HEK293 (cell line): Measurements from ENCODE around the gene FAM228B.

Experiments used
- CTCF ChIA-PET: fragments of 350-600 bp; formaldehyde crosslinking; extraction: SDS; loops from one replicate; lab custom pipeline; 2021; ENCODE audit warnings: antibody characterized with exemption; lab: Yijun Ruan, JAX
- POLR2A ChIA-PET: fragments of 300-600 bp; formaldehyde crosslinking; extraction: SDS; loops from one replicate; lab custom pipeline; 2020; ENCODE audit warnings: antibody characterized with exemption, inconsistent platforms; lab: Yijun Ruan, JAX
- H3K27ac ChIP-seq: fragments of 200-500 bp; sonication (Bioruptor generic); 2 replicates; pipeline ENCODE4 v1.5.1; 2014; ENCODE audit warnings: low read depth, low read length, control low read depth, inconsistent platforms; ENCODE audit errors: extremely low read depth
- H3K36me3 ChIP-seq, 2 experiments: fragments of 200-500 bp in 1 of 2; sonication (Bioruptor generic) in 1 of 2; 1 replicate in 1 of 2; 2 replicates in 1 of 2; pipeline ENCODE4 v1.5.1; 2014 to 2017; ENCODE audit warnings: inconsistent platforms in 2 of 2, low read length in 2 of 2; ENCODE audit not compliant: control insufficient read depth in 2 of 2, insufficient read depth in 1 of 2
- H3K4me1 ChIP-seq: fragments of 200-500 bp; sonication (Bioruptor generic); 2 replicates; pipeline ENCODE4 v1.5.1; 2014; ENCODE audit warnings: mild to moderate bottlenecking, low read length, inconsistent platforms; ENCODE audit not compliant: control insufficient read depth, insufficient read depth
- H3K4me3 ChIP-seq: 2 replicates; pipeline ENCODE4 v1.5.1; 2011; ENCODE audit warnings: low read depth, mild to moderate bottlenecking, control low read depth, low read length, moderate library complexity
- H3K9me3 ChIP-seq: fragments of 200-500 bp; sonication (Bioruptor generic); 2 replicates; pipeline ENCODE4 v1.5.1; 2014; ENCODE audit warnings: low read depth, low read length, inconsistent platforms; ENCODE audit not compliant: control insufficient read depth, insufficient read depth
- BCL6B ChIP-seq: fragments of 450-650 bp; formaldehyde crosslinking; IDR thresholded peaks from 2 replicates; pipeline ENCODE4 v1.5.1; 2017; ENCODE audit warnings: missing biosample characterization, missing genetic modification characterization
- CTCF ChIP-seq: fragments of 450-650 bp; formaldehyde crosslinking; IDR thresholded peaks from 2 replicates; pipeline ENCODE4 v1.5.1; 2016; ENCODE audit warnings: missing biosample characterization, missing genetic modification characterization
- GLI2 ChIP-seq: fragments of 450-650 bp; formaldehyde crosslinking; IDR thresholded peaks from 2 replicates; pipeline ENCODE4; 2017; ENCODE audit warnings: missing biosample characterization, missing genetic modification characterization, low read depth, borderline replicate concordance
- GLI4 ChIP-seq: fragments of 450-650 bp; formaldehyde crosslinking; IDR thresholded peaks from 2 replicates; pipeline ENCODE4 v1.5.1; 2016; ENCODE audit warnings: missing biosample characterization, missing genetic modification characterization
- GLIS2 ChIP-seq: fragments of 450-650 bp; formaldehyde crosslinking; IDR thresholded peaks from 2 replicates; pipeline ENCODE4 v1.5.1; 2016; ENCODE audit warnings: missing biosample characterization, missing genetic modification characterization
- KLF10 ChIP-seq: fragments of 450-650 bp; IDR thresholded peaks from 2 replicates; pipeline ENCODE4 v1.5.1; 2018; ENCODE audit warnings: missing biosample characterization, mild to moderate bottlenecking, missing genetic modification characterization
- PBX3 ChIP-seq: sonication (generic); formaldehyde crosslinking; IDR thresholded peaks from 2 replicates; pipeline ENCODE4 v1.8.1; 2022; ENCODE audit warnings: mild to moderate bottlenecking, moderate library complexity, missing genetic modification reagents
- PRDM4 ChIP-seq: fragments of 450-650 bp; formaldehyde crosslinking; IDR thresholded peaks from 2 replicates; pipeline ENCODE4 v1.5.1; 2017; ENCODE audit warnings: missing biosample characterization, missing genetic modification characterization
- SCRT1 ChIP-seq: fragments of 450-650 bp; formaldehyde crosslinking; IDR thresholded peaks from 2 replicates; pipeline ENCODE4 v1.5.1; 2016; ENCODE audit warnings: missing biosample characterization, missing genetic modification characterization, borderline replicate concordance
- YY2 ChIP-seq: fragments of 450-650 bp; formaldehyde crosslinking; IDR thresholded peaks from 2 replicates; pipeline ENCODE4 v1.5.1; 2016; ENCODE audit warnings: missing biosample characterization, missing genetic modification characterization
- ZBTB21 ChIP-seq: fragments of 450-650 bp; formaldehyde crosslinking; IDR thresholded peaks from 2 replicates; pipeline ENCODE4 v1.5.1; 2017; ENCODE audit warnings: missing biosample characterization, missing genetic modification characterization
- ZFP69B ChIP-seq: fragments of 450-650 bp; formaldehyde crosslinking; IDR thresholded peaks from 2 replicates; pipeline ENCODE4 v1.5.1; 2016; ENCODE audit warnings: missing biosample characterization, missing genetic modification characterization
- ZNF157 ChIP-seq: fragments of 450-650 bp; formaldehyde crosslinking; IDR thresholded peaks from 2 replicates; pipeline ENCODE4 v1.5.1; 2016; ENCODE audit warnings: missing biosample characterization, missing genetic modification characterization
- ZNF184 ChIP-seq: fragments of 450-650 bp; IDR thresholded peaks from 2 replicates; pipeline ENCODE4 v1.5.1; 2018; ENCODE audit warnings: missing biosample characterization, mild to moderate bottlenecking, missing genetic modification characterization
- ZNF202 ChIP-seq: fragments of 450-650 bp; formaldehyde crosslinking; IDR thresholded peaks from 2 replicates; pipeline ENCODE4 v1.5.1; 2016; ENCODE audit warnings: missing biosample characterization, missing genetic modification characterization, borderline replicate concordance
- ZNF23 ChIP-seq: fragments of 450-650 bp; formaldehyde crosslinking; IDR thresholded peaks from 2 replicates; pipeline ENCODE4 v1.5.1; 2016; ENCODE audit warnings: missing biosample characterization, missing genetic modification characterization, borderline replicate concordance
- ZNF26 ChIP-seq: fragments of 450-650 bp; formaldehyde crosslinking; IDR thresholded peaks from 2 replicates; pipeline ENCODE4 v1.5.1; 2016; ENCODE audit warnings: missing biosample characterization, missing genetic modification characterization
- ZNF366 ChIP-seq: fragments of 450-650 bp; formaldehyde crosslinking; conservative IDR thresholded peaks from 2 replicates; pipeline ENCODE4 v1.5.1; 2016; ENCODE audit warnings: missing biosample characterization, missing genetic modification characterization
- ZNF561 ChIP-seq: fragments of 450-650 bp; IDR thresholded peaks from 2 replicates; pipeline ENCODE4 v1.5.1; 2018; ENCODE audit warnings: missing biosample characterization, missing genetic modification characterization, borderline replicate concordance
- ZNF623 ChIP-seq: fragments of 450-650 bp; formaldehyde crosslinking; IDR thresholded peaks from 2 replicates; pipeline ENCODE4 v1.5.1; 2016; ENCODE audit warnings: missing biosample characterization, missing genetic modification characterization
- ZNF639 ChIP-seq: fragments of 450-650 bp; formaldehyde crosslinking; IDR thresholded peaks from 2 replicates; pipeline ENCODE4 v1.5.1; 2016; ENCODE audit warnings: missing biosample characterization, missing genetic modification characterization
- ZNF645 ChIP-seq: fragments of 450-650 bp; formaldehyde crosslinking; IDR thresholded peaks from 2 replicates; pipeline ENCODE4; 2016; ENCODE audit warnings: missing biosample characterization, missing genetic modification characterization

Gene FAM228B

GRCh38 chr2:24190503-24190902, 67.2 kb downstream of the FAM228B start (continued):
- TF ChIP-seq ZNF26 (tag by site-specific recombination) (no peak), ZBTB21 (tag by site-specific recombination) (no peak), ZNF561 (tag by site-specific recombination) (no peak), ZNF623 (tag by site-specific recombination) (no peak), ZNF645 (tag by site-specific recombination) (no peak), ZNF366 (tag by site-specific recombination) (no peak), ZFP69B (no peak), GLI2 (tag by site-specific recombination) (no peak)

GRCh38 chr2:24191156-24191555, 67.9 kb downstream of the FAM228B start:
- ChIA-PET POLR2A (no interaction called here), CTCF (no interaction called here)
- Histone ChIP-seq H3K36me3 (no peaks in the 10 kb centered on the region), H3K4me3 (no peak overlapping the region), H3K4me1 (no peaks in the 10 kb centered on the region), H3K9me3 (no peaks in the 10 kb centered on the region), H3K27ac (no peak overlapping the region)
- TF ChIP-seq PBX3 (CRISPR knock-in tag) (no peak), ZNF184 (tag by site-specific recombination) (no peak), GLI4 (tag by site-specific recombination) (no peak), ZNF202 (tag by site-specific recombination) (no peak), PRDM4 (no peak), ZBTB21 (tag by site-specific recombination) (no peak), GLIS2 (no peak), ZNF639 (tag by site-specific recombination) (no peak), BCL6B (tag by site-specific recombination) (no peak), ZNF157 (tag by site-specific recombination) (no peak), SCRT1 (tag by site-specific recombination) (no peak), CTCF (tag by site-specific recombination) (no peak), ZNF23 (no peak), KLF10 (no peak), YY2 (tag by site-specific recombination) (no peak)
